ACHN (cell line): ENCODE measurements around the gene GNG7.
"Not testable (repeated sequence)": the region's sequence is repeated elsewhere in the genome, so short reads cannot be mapped to it uniquely, and the experiment has no call there.

ENCODE experiments used
- DNase-seq: peaks from one replicate; pipeline ENCODE4 v3.0.0-alpha.2; 2015
- in situ Hi-C: cut with HindIII; loops from 2 replicates; pipeline ENCODE4 v1.10.0; 2017; ENCODE audit warnings: low sequenced_read_pairs, low pct_ligation_motif_present, low pct_unique_long_range_greater_than_20kb

The GNG7 gene

GRCh38 chr19:2716275-2716650 lies 13.8 kb upstream of the GNG7 start:
- in situ Hi-C loops: no loop called here
- no peak for DNase-seq

- DNase-seq: no peak
- in situ Hi-C loops: no loop called here
Measured at GRCh38 chr19:2715470-2716274, 13.2 kb upstream of the GNG7 start.

DNA sequence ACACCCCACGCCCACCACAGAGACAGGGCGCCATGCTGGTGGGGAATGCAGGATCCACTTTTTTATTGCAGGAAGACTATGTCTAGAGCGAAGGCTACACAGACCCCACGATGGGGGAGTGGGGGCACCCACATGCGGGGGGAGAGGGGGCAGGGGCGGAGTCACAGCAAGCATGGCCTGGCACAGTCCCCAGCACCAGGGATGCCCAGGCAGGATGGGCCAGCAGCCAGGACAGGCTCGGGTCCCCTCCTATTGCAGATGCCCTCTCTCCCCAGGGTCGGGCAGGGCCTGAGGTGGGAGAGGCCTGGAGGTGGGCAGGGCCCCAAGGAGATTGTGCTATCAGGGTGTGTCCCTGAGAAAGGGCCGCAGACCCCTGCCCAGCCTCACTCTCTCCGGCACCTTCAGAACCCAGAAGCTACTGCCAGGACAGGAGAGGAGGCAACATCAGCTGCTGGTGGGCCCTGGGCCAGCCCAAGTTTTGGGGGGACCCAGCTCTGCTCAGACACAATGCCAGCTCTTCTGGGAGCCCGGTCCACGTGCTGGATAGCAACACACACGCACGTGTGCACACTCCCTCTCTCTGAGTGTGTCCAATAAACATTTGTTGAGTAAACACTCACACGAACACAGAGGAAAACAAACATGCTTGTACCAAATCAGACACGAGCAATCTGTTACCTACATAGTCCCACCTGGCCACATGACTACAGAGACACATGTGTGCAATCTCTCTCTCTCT lies 12.2 kb upstream of the GNG7 start:
- in situ Hi-C loops: no loop called here
- DNase-seq: no peak

- in situ Hi-C loops, DNase-seq: not testable (repeated sequence)
Measured at GRCh38 chr19:2714102-2714501, 11.6 kb upstream of the GNG7 start.

GRCh38 chr19:2713170-2713569 lies 10.7 kb upstream of the GNG7 start:
- in situ Hi-C loops: not testable (repeated sequence)

GRCh38 chr19:2711875-2712205 lies 9.3 kb upstream of the GNG7 start:
- no peak for DNase-seq

More at GRCh38 chr19:2713170-2713569, 10.7 kb upstream of the GNG7 start:
- not testable (repeated sequence) for DNase-seq

DNA sequence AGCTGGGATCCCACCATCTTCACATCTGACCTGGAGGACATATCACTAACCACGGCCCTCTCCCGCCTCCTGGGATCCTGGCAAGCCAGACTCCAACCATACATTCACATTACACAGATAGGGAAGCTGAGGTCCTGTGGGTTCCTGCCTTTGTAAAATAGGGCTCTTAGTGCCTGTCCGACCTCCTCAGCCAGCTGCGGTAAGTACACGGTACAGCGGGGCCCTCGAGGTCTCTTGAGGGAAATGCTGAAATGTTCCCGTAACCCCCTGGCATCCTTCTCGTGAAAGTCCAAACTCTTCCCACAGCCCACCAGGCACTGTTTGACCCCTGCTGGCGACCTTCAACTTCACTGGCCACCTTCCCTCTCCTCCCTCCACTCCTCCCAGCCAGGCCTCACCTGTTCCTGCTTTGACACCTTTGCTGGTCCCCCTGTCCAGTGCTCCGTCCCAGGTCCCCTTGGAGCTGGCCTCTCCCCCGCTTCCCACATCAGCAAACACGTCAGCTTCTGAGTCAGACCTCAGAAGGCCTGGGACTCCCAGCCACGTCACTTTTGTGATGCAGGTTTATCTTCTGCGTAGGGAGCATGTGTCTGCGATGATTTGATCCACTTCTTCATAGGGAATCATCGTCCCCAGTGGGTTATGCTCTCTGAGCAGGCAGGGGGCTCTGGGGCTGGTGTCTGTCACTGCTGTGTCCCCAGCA lies 8.8 kb upstream of the GNG7 start:
- DNase-seq: peak; percentile 15
- in situ Hi-C loops: no loop called here

More at GRCh38 chr19:2711875-2712205, 9.3 kb upstream of the GNG7 start:
- in situ Hi-C loops: no loop called here

DNA sequence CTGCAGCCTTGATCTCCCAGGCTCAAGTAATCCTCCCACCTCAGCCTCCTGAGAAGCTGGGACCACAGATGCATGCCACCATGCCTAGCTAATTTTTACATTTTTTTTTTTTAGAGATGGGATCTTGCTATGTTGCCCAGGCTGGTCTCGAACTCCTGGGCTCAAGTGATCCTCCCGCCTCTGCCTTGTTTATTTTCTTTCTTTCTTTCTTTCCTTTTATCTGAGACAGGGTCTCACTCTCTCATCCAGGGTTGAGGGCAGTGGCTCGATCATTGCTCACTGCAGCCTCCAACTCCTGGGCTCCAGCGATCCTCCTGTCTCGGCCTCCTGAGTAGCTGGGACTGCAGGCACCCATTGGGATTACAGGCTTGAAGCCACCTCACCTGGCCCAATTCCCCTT lies 3.8 kb upstream of the GNG7 start:
- DNase-seq: no peak
- in situ Hi-C loops: no loop called here

DNA sequence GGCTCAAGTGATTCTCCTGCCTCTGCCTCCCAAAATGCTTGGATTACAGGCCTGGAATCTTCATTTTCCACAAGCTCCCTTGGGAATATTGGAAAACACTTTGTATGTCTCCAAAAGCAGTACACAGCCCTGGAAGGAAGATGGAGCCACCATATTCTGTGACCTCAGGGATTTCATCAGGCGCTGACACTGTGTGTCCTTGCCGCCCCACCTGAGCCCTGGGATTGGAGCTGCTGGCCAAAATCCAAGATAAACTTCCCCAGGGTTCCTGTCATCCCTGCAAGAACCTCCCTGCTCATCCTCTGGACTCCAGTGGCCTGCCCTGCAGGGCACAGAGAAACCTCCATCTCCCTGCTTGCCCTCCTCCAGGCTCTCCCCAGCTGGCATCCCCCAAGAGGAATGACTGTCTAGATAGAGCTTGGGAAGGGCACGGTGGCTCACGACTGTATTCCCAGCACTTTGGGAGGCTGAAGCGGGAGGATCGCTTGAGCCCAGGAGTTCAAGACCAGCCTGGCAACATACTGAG lies 1.3 kb upstream of the GNG7 start:
- DNase-seq: no peak
- in situ Hi-C loops: no loop called here

DNA sequence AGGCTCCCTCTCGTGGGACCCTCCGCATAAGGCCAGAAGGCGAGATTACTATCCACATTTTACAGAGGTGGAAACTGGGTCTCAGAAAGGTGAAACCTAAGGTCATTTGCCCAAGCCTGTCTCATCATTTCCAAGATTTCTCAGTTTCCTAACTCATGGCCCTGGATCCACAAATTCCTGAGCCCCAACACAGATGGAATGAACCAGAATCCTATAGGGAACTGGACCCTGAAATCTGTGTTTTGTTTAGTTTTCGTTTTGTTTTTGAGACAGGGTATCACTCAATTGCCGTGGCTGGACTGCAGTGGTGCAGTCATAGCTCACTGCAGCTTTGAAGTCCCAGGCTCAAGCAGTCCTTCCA lies 563 bp upstream of the GNG7 start:
- no peak for DNase-seq
- in situ Hi-C loops: no loop called here

GRCh38 chr19:2701361-2702169 lies 929 bp downstream of the GNG7 start:
- in situ Hi-C loops: no loop called here
- no peak for DNase-seq

- no peak for DNase-seq
- in situ Hi-C loops: no loop called here
Measured at GRCh38 chr19:2700660-2701360, 1.7 kb downstream of the GNG7 start.

DNA sequence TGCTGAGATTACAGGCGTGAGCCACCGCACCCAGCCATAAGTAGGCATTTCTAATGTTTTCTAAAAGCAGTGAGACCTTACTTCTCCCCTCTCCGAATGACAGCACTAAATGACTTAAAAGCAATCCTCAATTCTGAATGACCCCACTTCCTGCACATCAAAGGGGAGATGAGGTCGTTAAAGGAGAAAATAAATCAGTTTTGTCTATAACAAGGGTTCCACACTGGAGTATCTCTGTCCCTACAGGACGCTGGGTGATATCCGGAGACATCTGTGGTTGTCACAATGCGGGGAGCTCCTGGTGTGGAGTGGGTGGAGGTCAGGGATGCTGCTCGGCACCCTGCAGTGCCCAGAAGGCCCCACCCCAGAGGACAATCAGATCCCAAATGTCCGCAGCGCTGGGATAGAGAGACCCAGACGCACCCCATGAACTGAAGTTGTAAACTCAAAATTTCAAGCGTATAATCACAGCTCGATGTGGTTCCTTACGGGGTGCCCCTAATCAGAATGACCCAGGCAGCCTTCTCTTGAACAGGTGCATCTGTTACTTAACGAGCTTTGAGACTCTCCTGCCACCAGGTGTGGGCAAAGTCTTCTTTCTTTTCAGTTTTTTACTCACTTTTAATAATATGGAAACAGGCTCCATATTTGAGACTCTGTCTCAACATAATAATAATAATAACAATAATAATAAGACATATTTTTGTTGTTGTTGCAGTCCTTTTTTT lies 2.9 kb downstream of the GNG7 start:
- no peak for DNase-seq
- in situ Hi-C loops: no loop called here

GRCh38 chr19:2694196-2694595 lies 8.3 kb downstream of the GNG7 start:
- in situ Hi-C loops: no loop called here
- DNase-seq: no peak

DNA sequence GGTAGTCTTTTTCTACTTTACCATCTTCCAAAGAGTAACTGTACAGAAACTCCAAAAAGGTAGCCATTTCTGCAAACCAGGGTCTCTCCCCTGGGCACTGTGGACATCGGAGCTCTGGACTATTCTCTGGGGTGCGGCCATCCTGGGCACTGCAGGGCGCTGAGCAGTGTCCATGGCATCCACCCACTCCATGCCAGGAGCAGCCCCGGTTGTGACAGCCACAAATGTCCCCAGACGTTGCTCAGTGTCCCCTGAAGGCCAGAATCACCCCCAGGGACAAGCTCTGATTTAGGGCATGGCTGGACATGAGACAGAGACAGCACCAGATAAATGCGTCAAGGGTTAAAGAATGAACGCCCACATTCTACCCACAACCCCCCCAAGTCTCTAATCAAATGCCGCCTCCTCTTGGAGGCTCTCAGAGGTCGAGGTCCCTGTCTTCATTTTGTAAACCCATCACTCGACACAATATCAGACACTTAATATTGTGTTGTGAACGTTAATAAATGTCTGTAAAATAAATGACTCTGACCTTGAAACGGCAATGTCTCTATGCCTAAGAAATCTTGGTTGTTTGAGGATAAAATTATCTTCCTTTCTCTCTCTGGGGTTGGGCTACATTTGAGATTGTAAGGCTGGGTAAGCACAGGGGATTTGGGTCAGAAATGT lies 8.9 kb downstream of the GNG7 start:
- DNase-seq: no peak

GRCh38 chr19:2691951-2692350 lies 10.5 kb downstream of the GNG7 start:
- in situ Hi-C loops: no loop called here
- no peak for DNase-seq

More for the DNA sequence above, 8.9 kb downstream of the GNG7 start:
- in situ Hi-C loops: no loop called here

DNA sequence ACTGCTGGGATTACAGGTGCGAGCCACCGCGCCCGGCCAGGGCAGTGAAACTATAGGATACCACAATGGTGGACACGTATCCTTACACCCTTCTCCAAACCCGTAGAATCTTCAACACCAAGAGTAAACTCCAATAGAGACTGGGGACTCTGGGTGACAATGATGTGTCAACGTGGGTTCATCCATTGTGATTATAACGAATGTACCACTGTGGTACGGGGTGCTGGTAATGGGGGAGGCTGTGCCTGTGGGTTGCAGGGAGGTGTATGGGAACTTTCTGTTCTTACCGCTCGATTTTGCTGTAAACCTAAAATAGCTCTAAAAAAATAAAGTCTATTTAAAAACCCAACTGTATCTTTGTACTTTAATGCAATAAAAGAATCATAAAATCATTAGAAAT lies 11.6 kb downstream of the GNG7 start:
- in situ Hi-C loops: no loop called here
- DNase-seq: no peak
